ENCODE measurements around the gene GALNT14. TPM values are rescaled to one million over a fixed set of nuclear protein-coding genes. Genes with fewer than 3 reads are reported as not detected.

Gene GALNT14
- total RNA-seq, 1 donor from 2014 or later, result 0.48 TPM

DNA sequence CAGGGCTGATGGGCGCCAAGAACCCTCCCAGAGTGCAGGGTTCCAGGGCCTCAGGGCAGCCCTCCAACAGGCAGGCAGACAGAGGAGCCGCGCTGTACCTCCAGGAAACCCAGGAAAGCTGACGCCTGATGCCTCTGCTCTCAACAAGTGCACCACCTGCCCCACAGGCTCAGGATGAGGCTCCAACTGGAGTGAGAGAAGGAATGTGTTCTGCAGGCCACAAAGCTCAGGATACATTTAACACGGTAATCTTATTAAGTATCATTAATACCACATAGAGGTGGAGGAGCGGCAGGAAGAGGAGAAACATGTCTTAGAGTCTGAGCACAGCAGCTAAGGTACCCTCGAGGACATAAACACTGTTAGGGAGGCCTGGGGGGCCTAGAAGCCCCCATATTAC, 175.1 kb downstream of the GALNT14 start:
- intact Hi-C loops (cut with DNase I), result no loop called here
- no peak for DNase-seq (ENCODE audit: low spot score)

DNA sequence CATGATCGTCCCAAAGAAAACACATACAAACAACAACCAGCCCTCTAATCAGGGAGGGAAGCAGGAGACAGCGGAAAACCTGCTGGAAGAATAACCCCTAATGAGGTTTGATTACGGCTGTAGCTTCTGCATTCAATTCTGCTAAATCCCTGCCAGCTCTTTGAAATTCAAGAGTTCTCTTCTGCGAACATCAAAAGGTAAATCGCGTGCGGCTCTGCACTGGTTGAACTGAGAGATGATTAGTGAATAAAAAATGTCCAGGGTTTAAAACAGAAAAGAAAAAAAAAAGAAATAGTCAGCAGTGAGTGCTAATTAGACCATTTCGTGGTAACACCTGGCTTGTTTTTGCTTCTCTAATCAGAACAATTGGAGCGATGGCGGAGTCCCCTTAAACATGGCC, 178.0 kb downstream of the GALNT14 start:
- intact Hi-C loops (cut with DNase I), result no loop called here
- DNase-seq (ENCODE audit: low spot score), result no peak

GRCh38 chr2:30959653-30960052, 178.6 kb downstream of the GALNT14 start:
- DNase-seq (ENCODE audit: low spot score), result no peak
- intact Hi-C loops (cut with DNase I), result no loop called here

GRCh38 chr2:30958918-30959265, 179.3 kb downstream of the GALNT14 start:
- DNase-seq (ENCODE audit: low spot score), result no peak
- intact Hi-C loops (cut with DNase I), result no loop called here

DNA sequence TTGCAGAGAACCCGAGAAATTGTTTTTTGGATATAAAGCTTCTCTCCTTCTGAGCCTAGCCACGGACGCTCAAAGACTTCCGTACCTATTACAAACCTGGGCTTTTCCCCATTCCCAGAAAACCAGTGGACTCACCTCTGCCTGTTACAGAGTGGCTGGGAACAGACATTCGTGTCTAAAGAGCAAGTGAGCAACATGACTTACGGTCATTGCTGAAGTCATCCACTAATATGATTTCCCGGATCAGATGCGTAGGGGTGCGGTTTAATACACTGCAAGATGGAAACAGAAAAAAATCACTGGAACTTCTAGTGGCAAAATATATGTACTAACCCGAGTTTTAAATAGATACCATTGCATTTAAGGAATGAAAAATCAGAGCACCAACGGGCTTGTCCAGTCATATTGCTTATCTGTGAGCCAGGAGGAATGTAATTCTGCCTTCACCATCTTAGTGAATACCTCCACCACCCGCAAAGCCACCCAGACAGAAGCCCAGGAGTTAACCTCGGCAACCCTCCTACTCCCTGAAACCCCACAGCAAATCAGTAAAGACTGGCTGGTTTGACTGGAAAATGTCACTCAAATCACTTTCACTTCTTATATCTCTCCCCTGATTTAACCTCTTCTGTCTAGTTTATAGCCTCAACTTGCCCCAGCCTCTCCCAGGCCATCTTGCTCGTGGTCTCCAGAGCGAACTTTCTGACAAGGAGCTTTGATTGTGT, 179.9 kb downstream of the GALNT14 start:
- DNase-seq (ENCODE audit: low spot score), result no peak
- intact Hi-C loops (cut with DNase I), result no loop called here

GRCh38 chr2:30957591-30957990, 180.6 kb downstream of the GALNT14 start:
- DNase-seq (ENCODE audit: low spot score), result no peak
- intact Hi-C loops (cut with DNase I), result no loop called here

- intact Hi-C loops (cut with DNase I), result no loop called here
- DNase-seq (ENCODE audit: low spot score), result no peak
Observed at GRCh38 chr2:30956995-30957394, 181.2 kb downstream of the GALNT14 start.

GRCh38 chr2:30955516-30956132, 182.6 kb downstream of the GALNT14 start:
- DNase-seq (ENCODE audit: low spot score), result no peak
- intact Hi-C loops (cut with DNase I), result no loop called here

GRCh38 chr2:30950339-30950738, 187.9 kb downstream of the GALNT14 start:
- intact Hi-C loops (cut with DNase I), result no loop called here
- no peak for DNase-seq (ENCODE audit: low spot score)

DNA sequence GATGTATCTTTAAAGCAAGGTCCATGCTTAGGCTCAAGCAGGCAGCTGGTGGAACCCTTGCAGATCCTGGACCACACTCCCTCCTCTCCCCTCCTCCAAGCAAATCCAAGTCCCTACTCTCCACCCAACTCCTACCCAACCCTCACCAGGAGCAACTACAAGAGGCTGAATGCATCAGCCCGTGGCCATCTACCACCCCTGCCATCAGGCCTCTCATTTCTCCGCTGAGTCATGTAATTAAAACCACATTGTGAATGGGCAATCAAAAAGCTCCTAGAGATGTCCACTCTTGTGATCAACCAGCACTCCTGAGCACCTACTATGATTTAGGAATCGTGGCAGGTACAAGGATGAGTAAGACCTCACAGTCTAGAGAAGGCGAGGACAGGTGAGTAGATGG, 188.8 kb downstream of the GALNT14 start:
- intact Hi-C loops (cut with DNase I), result no loop called here
- no peak for DNase-seq (ENCODE audit: low spot score)

DNA sequence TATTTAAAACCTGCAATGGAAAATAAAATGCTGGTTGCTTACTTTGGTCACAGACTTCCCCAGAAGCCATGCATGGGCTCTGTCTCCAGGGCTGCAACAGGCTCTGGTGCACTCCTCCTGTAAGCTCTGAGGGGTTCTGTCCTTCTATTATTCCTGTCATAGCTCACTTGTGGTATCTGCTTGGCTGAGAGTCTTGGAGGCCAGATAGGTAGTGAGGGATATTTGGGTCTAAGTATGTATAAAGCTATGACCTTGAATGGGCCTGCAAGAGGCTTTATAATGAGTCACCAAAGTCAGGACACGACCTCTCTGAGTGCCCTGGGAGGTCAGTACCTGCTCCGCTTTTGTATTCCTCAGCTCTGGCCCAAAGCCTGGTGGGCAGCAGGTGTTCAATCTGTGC, 189.4 kb downstream of the GALNT14 start:
- DNase-seq (ENCODE audit: low spot score), result no peak
- intact Hi-C loops (cut with DNase I), result no loop called here

DNA sequence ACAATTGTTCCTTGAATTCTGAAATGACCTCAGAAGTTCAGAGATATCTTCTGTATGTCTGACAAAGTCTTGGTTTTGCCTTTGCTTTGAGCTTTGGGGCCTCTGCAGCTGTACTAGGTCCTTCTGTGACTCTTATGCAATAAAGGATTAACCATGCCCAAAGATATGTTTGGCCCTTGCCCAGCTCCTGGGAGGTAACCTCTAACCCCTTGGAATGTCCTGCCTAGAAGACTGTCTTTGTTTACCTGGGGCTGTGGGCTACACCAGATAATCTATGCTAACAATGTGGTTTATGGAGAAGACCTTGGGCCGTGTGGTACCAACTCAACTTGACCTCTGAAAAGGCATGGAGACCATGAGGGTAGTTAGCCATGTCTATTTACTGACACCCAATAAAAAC, 190.1 kb downstream of the GALNT14 start:
- DNase-seq (ENCODE audit: low spot score), result no peak
- intact Hi-C loops (cut with DNase I), result no loop called here

GRCh38 chr2:30947686-30948085, 190.6 kb downstream of the GALNT14 start:
- intact Hi-C loops (cut with DNase I), result no loop called here
- no peak for DNase-seq (ENCODE audit: low spot score)

DNA sequence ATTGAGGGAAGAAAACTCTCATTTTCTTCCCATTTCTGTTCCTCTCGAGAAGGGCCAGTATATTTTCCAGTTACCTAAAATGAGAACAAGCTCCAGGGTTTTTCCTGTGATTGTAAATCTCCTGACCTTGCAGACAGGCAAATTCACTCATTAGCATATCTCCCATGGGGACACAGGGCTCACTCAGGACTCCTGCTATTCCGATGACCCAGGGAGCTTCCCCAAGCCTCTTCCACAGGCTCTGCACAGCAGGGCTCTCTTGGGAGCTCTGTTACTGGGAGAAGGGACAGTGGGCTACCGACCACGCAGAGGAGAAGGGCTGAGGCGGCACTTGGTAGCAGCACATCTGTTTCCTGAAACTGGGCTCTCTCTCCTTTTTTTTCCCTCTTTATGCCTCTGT, 195.8 kb downstream of the GALNT14 start:
- intact Hi-C loops (cut with DNase I), result no loop called here
- DNase-seq (ENCODE audit: low spot score), result no peak

GRCh38 chr2:30940839-30941238, 197.4 kb downstream of the GALNT14 start:
- intact Hi-C loops (cut with DNase I), result no loop called here

GRCh38 chr2:30939364-30939763, 198.9 kb downstream of the GALNT14 start:
- DNase-seq (ENCODE audit: low spot score), result no peak
- intact Hi-C loops (cut with DNase I), result loop anchor here (5.0 kb wide), 1 partner anchor 43 kb away; no protein-coding TSS in a partner anchor

More at GRCh38 chr2:30940839-30941238, 197.4 kb downstream of the GALNT14 start:
- no peak for DNase-seq (ENCODE audit: low spot score)

DNA sequence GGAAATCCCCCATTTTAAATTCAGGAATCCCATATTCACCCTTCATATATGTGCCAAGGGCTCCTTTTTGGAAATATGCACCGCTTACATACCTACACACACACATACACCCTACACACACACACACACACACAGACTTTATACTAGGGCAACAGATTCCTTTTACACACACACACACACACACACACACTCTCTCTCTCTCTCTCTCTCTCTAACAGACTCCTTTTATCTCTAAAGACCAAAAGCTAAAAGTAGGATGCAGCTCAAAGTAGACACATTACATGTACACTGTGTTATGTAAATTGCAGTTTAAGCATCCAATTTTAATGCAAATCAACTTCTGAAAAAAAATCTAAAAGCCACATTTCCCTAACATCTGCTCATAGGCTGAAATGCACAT, 200.0 kb downstream of the GALNT14 start:
- intact Hi-C loops (cut with DNase I), result loop anchor here (5.0 kb wide), 1 partner anchor 44 kb away; no protein-coding TSS in a partner anchor
- no peak for DNase-seq (ENCODE audit: low spot score)

- DNase-seq (ENCODE audit: low spot score), result no peak
Observed at GRCh38 chr2:30936977-30937376, 201.3 kb downstream of the GALNT14 start.

GRCh38 chr2:30935795-30936194, 202.4 kb downstream of the GALNT14 start:
- no peak for DNase-seq (ENCODE audit: low spot score)
- intact Hi-C loops (cut with DNase I), result loop anchor here (5.0 kb wide), 1 partner anchor 47 kb away; no protein-coding TSS in a partner anchor

More at GRCh38 chr2:30936977-30937376, 201.3 kb downstream of the GALNT14 start:
- intact Hi-C loops (cut with DNase I), result loop anchor here (5.0 kb wide), 1 partner anchor 45 kb away; no protein-coding TSS in a partner anchor

DNA sequence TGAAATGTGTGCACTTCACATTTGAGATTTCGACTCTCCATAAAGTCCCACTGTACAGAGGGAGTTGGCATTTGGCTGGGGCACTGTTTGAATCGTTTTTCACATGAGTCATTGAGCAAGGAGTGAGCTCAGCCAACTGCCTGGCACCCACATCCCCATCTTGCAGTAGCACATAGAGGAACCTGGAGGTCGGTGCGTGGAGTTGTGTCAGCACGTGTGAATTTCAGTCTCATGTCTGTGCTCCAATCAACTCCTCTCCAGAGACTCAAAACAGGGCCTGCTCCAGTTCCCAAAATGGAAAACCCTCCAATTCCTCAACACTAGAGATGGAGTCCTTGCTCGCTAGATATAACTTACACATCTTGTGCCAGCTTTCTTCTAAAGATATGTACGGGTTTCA, 204.2 kb downstream of the GALNT14 start:
- DNase-seq (ENCODE audit: low spot score), result no peak

DNA sequence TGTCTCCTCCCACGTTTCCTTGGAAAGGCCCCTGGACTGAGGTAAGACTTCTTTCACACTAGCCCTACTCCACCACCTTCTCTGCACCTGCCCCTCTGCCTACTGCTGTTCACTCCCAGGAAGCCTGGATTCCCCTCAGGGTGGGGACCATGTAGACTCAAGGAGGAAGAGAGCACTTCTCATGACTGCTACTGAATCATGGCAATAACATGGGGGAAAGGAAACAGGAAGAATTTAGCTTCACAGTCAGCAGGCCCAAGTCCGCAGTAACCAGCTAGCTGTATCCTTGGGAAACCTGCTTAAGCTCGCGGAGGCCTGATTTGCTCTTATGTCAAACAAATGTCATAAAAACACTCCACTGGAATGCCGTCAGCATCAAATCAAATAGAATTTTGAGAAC, 204.7 kb downstream of the GALNT14 start:
- no peak for DNase-seq (ENCODE audit: low spot score)
- intact Hi-C loops (cut with DNase I), result no loop called here

More for the DNA sequence above, 204.2 kb downstream of the GALNT14 start:
- intact Hi-C loops (cut with DNase I), result no loop called here
